Measurements from ENCODE around the gene TPR.

- TF ChIP-seq CTCF (IDR thresholded peaks at IDR 0.05) = no peak
- no peak for TF ChIP-seq POLR2A (IDR thresholded peaks at IDR 0.05)
Measured at GRCh38 chr1:186403632-186404031, 28.6 kb upstream of the TPR start.

Measured in tibial nerve (tissue), 3 donors.